Stimulated activated CD8-positive, alpha-beta memory T cell treated with anti-CD3 and anti-CD28 coated beads, Interleukin-4, amount 100 ng/mL, for 24 hours (primary cell): ENCODE measurements around the gene TUNAR.

Source experiments
- DNase-seq: peaks from one replicate; pipeline ENCODE4 v3.0.0-alpha.2; 2020; ENCODE audit warnings: low read depth

TUNAR gene

DNA sequence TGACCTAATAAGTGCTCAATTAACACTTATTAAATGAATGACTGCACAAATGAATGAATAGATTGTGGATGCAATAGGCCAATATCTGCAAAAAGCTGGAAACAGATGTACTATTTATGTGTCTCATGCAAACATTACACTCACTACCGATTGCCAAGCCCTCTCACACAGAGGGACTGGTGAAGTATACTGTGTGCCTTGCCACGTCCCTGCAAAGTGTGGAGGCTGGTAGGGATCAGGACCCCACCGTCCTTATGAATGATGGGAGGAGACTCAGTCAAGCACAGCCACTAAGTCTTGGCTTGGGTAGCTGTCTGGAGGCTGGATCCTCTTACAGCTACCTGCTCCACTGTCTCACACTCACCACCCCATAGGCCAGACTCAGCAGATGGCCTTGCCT lies 3.9 kb upstream of the TUNAR start:
- DNase-seq: no peak

DNA sequence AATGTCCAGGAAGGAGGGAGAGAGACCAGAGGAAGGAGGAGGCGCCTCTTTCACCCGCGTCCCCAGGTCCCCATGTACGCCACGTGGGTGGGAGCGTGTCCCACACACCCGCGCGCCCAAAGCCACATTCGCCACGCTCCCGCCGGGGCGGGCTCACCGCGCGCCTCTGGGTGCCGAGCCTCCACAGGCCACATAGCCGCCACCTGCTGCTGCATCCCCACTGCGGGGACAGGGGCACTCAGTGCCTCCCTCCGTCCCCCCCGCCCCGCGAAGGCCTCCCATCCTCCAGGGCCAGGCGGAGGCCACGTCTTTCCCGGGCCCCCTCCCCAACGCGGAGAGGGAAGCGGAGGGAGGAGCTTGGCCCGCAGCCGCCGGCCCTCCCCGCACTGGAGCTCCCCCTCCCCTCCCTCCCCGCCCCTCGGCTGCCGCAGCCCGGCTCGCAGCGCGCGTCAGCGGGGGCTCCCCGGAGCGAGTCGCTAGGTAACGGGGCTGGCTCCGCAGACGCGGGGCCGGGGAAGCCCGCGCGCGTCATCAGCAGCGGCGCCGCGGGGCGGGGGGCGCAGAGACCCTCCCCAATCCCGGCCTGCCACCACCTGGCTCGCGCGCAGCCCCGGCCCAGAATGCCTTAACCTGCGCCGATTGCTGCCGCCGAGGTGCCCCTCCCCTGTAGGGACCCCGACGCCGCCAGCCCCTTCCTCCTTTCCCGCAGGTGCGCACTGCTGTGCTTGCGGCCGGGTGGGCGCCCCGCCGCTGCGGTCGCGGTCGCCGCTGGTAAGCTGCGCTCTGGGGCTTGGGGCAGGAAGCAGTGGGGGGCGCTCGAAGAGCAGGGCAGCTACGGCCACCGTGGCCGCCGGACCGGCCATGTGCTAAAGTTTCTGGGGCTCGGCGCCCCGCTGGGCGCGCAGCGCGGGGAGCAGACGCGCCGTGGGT lies 536 bp upstream of the TUNAR start:
- DNase-seq: no peak

DNA sequence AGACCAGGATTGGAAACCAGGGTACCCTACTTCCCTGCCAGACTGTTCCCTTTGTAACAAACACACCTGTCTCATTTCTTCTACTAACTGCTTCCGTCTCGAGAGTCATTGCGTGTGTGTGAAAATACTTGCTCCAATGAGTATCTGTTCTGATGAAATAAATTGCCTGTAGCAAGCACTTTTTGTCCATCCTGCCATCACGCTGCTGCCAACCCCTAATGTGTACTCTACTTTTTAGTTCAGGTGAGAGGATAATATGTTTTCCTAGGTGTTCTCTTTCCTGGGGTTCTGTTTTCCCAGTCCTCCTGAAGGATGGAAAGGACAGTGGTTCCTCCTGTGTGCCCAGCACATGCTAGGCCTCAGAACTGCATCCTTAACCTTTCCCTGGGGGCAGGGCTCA lies 1.0 kb downstream of the TUNAR start:
- no peak for DNase-seq

- no peak for DNase-seq
Measured at GRCh38 chr14:95884377-95884776, 7.7 kb downstream of the TUNAR start.

DNA sequence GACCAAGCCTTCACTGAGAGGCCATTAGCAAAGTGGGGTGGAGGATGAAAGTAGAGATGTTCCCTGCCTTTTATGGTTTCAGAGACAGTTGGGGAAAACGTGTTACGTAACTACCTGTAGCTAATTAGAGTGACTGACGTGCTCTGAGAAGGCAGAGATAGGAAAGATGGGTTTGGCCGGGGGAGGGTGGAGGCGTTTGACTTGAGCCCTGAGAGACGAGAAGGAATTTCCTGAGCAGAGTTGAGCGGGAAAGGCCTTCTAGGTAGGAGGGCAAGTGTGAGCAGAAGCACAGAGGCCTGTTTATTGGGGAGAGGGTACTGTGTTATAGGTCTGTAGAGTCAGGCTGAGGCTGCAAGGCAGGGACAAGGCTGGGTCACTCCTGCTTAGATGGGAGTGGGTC lies 8.6 kb downstream of the TUNAR start:
- DNase-seq: no peak

DNA sequence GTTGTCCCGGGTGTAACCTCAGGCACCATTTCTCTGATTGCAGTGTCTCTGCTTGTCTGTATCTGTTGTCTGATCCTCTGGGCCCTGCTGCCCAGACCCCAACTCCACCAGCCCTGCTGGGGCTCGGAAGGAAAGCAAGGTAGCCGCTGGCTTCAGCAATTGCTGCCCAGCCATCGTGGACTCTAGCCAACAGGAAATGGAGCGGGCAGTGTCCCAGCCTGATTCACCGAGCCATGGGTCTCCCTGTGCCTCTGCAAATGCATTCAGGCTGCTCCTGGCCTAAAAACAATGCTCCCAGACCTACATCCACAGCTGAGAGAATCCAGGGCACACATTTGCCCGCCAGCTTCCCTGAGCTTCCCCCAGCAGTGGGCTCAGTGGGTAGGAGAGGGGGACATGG lies 9.2 kb downstream of the TUNAR start:
- DNase-seq: no peak

DNA sequence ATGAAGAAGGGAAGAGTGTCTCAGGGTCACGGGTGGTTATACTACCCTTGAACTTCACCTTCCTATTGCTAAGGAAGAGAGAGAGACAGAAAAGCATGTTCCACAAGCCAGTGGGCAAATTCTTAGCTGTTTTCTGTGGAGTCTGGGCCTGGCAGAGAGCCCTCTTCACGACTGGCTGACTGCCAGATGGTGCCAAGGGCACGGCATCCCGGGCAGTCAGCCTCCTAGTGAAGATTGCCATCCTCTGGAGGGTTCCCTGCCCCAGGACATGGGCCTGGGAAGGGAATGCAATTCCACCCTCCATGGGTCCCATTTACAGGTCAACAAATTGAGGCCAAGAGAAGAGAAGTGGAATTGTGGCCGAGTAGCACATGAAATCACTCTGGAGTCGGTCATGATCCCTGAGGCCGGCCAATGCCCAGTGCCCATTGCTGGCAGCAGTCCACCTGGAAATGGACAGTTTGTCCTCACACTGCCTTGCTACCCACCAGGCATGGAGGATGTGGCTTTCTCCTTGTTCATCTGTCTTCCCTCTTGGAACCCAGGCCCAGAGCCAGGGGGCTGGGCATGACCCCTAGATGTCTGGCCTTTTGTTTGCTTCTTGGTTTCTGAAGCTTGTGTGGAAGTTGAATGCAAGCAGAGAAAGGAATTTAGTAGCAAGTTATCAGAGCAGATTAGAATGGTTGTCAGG lies 9.9 kb downstream of the TUNAR start:
- DNase-seq: no peak

- no peak for DNase-seq
Measured at GRCh38 chr14:95887351-95887750, 10.7 kb downstream of the TUNAR start.

GRCh38 chr14:95889236-95889979 lies 12.8 kb downstream of the TUNAR start:
- DNase-seq: no peak

DNA sequence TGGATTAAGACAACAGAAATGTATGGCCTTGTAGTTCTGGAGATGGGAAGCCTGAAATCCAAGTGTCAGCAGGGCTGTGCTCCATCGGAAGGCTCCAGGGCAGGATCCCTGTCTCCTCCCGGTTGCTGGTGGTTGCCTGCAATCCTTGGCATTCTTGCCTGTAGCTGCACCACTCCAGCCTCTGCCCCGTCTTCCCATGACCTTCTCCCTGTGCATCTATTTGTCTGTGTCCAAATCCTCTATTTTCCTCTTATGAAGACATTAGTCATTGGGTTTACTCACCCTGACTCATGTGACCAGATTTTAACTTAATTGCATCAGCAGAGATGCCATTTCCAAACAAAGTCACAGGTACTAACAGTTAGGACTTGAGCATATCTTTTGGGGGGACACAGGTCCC lies 15.1 kb downstream of the TUNAR start:
- no peak for DNase-seq

GRCh38 chr14:95892142-95892541 lies 15.5 kb downstream of the TUNAR start:
- DNase-seq: no peak

DNA sequence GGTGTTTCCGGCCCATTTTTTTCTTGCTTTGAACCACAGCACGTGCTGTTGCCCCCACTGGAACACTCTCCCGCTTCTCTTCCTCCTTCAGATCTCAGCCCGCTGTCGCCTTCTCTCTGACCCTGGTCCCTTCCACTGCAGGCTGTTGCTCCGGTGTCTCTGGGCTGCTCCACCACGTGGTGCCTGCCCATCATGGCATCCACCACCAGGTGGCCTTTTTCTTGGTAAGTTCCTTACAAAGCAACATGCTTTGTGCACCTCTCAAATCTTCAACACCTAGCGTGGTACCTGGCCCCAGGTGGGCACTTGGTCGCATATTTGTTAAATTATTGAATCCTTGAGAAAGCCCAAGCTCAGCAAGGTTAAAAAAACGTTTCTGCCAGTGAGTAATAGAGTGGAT lies 19.1 kb downstream of the TUNAR start:
- peak; percentile 7 for DNase-seq

- DNase-seq: no peak
Measured at GRCh38 chr14:95896498-95897135, 20.0 kb downstream of the TUNAR start.

GRCh38 chr14:95897280-95897679 lies 20.6 kb downstream of the TUNAR start:
- DNase-seq: no peak

DNA sequence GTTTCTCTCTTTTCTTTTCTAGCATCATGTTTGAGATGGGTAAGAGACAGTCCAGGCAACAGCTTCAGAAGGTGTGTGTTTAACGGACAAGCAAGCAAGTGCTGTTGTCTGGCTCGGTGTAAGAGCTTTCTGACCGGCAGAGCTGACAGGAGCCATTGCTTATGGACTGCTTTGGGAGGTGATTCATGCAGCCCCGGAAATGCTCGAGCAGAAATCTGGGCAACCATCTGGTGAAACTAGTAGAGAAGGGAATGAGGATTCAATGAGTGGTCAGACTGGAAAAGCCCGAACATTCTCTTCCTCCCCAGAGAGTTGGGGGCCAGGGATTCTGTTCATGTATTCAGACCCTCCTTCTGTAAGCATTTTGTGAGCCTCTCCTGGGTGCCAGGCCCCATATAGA lies 24.4 kb downstream of the TUNAR start:
- DNase-seq: no peak

GRCh38 chr14:95902273-95902826 lies 25.7 kb downstream of the TUNAR start:
- DNase-seq: no peak

GRCh38 chr14:95903165-95903564 lies 26.5 kb downstream of the TUNAR start:
- no peak for DNase-seq

GRCh38 chr14:95903616-95904107 lies 27.0 kb downstream of the TUNAR start:
- no peak for DNase-seq

DNA sequence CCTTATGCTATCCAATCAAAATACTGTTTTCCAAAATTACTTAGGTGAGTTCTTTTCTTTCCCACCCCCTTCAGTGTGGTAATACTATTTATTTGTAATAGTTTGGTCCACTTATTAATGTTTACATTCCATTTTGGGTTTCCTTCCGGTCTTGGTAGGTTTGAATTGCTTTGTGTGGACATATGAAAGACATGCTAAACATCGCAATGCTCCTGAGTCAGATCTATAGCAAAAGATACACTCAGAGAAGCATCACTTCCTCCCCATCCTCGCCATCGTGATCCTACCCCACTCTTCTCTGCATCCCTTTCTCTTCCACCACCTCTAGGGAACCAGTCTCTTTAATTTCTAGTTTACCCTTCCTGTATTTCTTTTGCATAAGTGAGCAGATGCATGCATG lies 30.0 kb downstream of the TUNAR start:
- no peak for DNase-seq

- no peak for DNase-seq
Measured at GRCh38 chr14:95910628-95911027, 34.0 kb downstream of the TUNAR start.

DNA sequence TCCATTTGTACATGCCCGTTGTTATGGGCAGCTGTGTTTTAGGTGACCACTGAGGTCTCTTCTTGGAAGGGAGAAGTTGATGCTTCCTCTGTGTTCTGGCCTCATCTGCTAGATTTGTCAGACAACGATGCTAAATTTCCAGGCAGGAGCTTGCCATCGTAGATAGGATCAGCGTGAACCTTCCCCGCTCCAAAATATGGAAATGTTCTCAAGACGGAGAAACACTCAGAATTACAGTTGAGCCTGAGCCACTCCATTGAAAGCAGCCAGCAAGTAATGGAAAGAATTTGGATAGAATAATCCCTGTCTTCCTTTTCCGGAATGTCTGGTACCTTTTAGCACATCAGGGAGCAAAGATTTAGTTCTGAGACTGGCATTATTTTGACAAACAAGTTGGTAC lies 34.8 kb downstream of the TUNAR start:
- DNase-seq: no peak

- DNase-seq: no peak
Measured at GRCh38 chr14:95915330-95915729, 38.7 kb downstream of the TUNAR start.
